HepG2 (cell line): Measurements from ENCODE around the gene IRF4. TPM values are rescaled to one million over a fixed set of nuclear protein-coding genes. Genes with fewer than 3 reads are reported as not detected.

Source experiments
- ATAC-seq: fragments of 200-7000 bp; cut with Tn5 transposase; 3 replicates; pipeline ENCODE4 v1.9.1; 2020; ENCODE audit warnings: mild to moderate bottlenecking, moderate library complexity
- BruUV-seq: library from RNA; stranded (reverse); fragments of 400-500 nt; replicated peaks from 2 replicates; lab custom pipeline; 2021; lab: Mats Ljungman, UMichigan
- CTCF ChIA-PET: fragments of 300-600 bp; formaldehyde crosslinking; extraction: SDS; loops from one replicate; lab custom pipeline; 2021; ENCODE audit warnings: low total read pairs, inconsistent platforms, low intra/inter-chr PET ratio; lab: Yijun Ruan, JAX
- POLR2A ChIA-PET: fragments of 350-600 bp; sonication (Branson Sonifier 250); formaldehyde crosslinking; loops from one replicate; lab custom pipeline; 2020; ENCODE audit warnings: antibody characterized with exemption, inconsistent platforms; lab: Yijun Ruan, JAX
- DNase-seq: peaks from one replicate; pipeline ENCODE4 v3.0.0-alpha.2; 2015; ENCODE audit warnings: low spot score
- FAIRE-seq: peaks from 3 replicates; lab custom pipeline; 2011; peaks lifted over from hg19 to GRCh38; lab: Jason Lieb, UNC
- H2AFZ ChIP-seq: one replicate; pipeline ENCODE4 v1.6.1; 2011; ENCODE audit warnings: low read length, inconsistent platforms
- H3K27ac ChIP-seq: fragments of 300-600 bp; 3 replicates; pipeline ENCODE4 v1.8.0; 2011; ENCODE audit warnings: mixed run types, mild to moderate bottlenecking, mixed read lengths, low read length, inconsistent platforms; ENCODE audit not compliant: insufficient read depth; ENCODE audit errors: extremely low read length
- H3K27me3 ChIP-seq, 2 experiments: fragments of 200-600 bp in 1 of 2; 2 replicates in 1 of 2; 3 replicates in 1 of 2; pipeline versions ENCODE4 v1.6.0 to v1.8.0; 2011; ENCODE audit warnings: low read length in 2 of 2, mild to moderate bottlenecking in 2 of 2, moderate library complexity in 2 of 2, inconsistent platforms in 1 of 2; ENCODE audit not compliant: insufficient read depth in 2 of 2, control insufficient read depth in 1 of 2
- H3K36me3 ChIP-seq, 2 experiments: fragments of 200-600 bp in 1 of 2; replicated peaks in 1 of 2; 2 replicates in 1 of 2; 3 replicates in 1 of 2; pipeline versions ENCODE4 v1.5.1 to v1.8.0; 2011; ENCODE audit warnings: low read length in 2 of 2, inconsistent platforms in 1 of 2; ENCODE audit not compliant: insufficient read depth in 2 of 2, control insufficient read depth in 1 of 2
- H3K4me1 ChIP-seq: 2 replicates; pipeline ENCODE4 v1.5.1; 2012; ENCODE audit warnings: low read length, inconsistent platforms; ENCODE audit not compliant: insufficient read depth
- H3K4me2 ChIP-seq: 2 replicates; pipeline ENCODE4 v1.6.0; 2011; ENCODE audit warnings: low read depth, low read length, inconsistent platforms
- H3K4me3 ChIP-seq, 3 experiments: fragments of 200-600 bp in 1 of 3; sonication (generic), shearing (Covaris generic) in 1 of 3; replicated peaks in 1 of 3; 2 replicates each; pipeline ENCODE4 v1.5.1; 2011 to 2016; ENCODE audit warnings: low read length in 3 of 3, inconsistent platforms in 2 of 3, low read depth in 2 of 3, mild to moderate bottlenecking in 2 of 3, control low read depth in 1 of 3, mixed read lengths in 1 of 3; ENCODE audit not compliant: insufficient read depth in 1 of 3
- H3K79me2 ChIP-seq: one replicate; pipeline ENCODE4 v1.6.1; 2011; ENCODE audit warnings: low read length, inconsistent platforms; ENCODE audit not compliant: insufficient read depth
- H3K9ac ChIP-seq: 2 replicates; pipeline ENCODE4 v1.6.0; 2011; ENCODE audit warnings: mild to moderate bottlenecking, low read depth, low read length, inconsistent platforms; ENCODE audit not compliant: insufficient read depth
- H3K9me3 ChIP-seq: 2 replicates; pipeline ENCODE4 v1.5.1; 2012; ENCODE audit warnings: mild to moderate bottlenecking, low read length
- H4K20me1 ChIP-seq: 2 replicates; pipeline ENCODE4 v1.6.0; 2011; ENCODE audit warnings: inconsistent platforms, mild to moderate bottlenecking, low read length, moderate library complexity; ENCODE audit not compliant: insufficient read depth
- ATF6 ChIP-seq: sonication (generic); formaldehyde crosslinking; conservative IDR thresholded peaks from 2 replicates; pipeline ENCODE4 v1.4.0; 2020; ENCODE audit warnings: missing genetic modification reagents
- CBX2 ChIP-seq, 2 experiments: fragments of 200-600 bp in 1 of 2; sonication (generic); formaldehyde crosslinking in 1 of 2; IDR thresholded peaks; 2 replicates each; pipeline versions ENCODE4 v1.7.0 to v1.8.1; 2018 to 2022; ENCODE audit warnings: low read depth in 2 of 2, low read length in 1 of 2, mild to moderate bottlenecking in 1 of 2, missing genetic modification reagents in 1 of 2
- CHCHD3 ChIP-seq: sonication (generic); formaldehyde crosslinking; IDR thresholded peaks from 2 replicates; pipeline ENCODE4 v1.8.0; 2022; ENCODE audit warnings: mild to moderate bottlenecking, missing genetic modification reagents, moderate library complexity
- KDM5A ChIP-seq: fragments of 200-600 bp; sonication (generic); IDR thresholded peaks from 2 replicates; pipeline ENCODE4 v1.7.0; 2018; ENCODE audit warnings: antibody characterized with exemption, mild to moderate bottlenecking, low read length, borderline replicate concordance
- TFDP1 ChIP-seq: IDR thresholded peaks from 2 replicates; pipeline ENCODE4 v1.6.1; 2016; ENCODE audit warnings: missing compliant biosample characterization, missing genetic modification reagents, borderline replicate concordance
- ZBTB40 ChIP-seq, 2 experiments: fragments of 450-650 bp in 1 of 2; sonication (generic) in 1 of 2; formaldehyde crosslinking in 1 of 2; IDR thresholded peaks; 2 replicates each; pipeline versions ENCODE4 v1.6.1 to v1.8.0; 2016 to 2022; ENCODE audit warnings: antibody characterized with exemption in 1 of 2, mild to moderate bottlenecking in 1 of 2, missing genetic modification reagents in 1 of 2
- ZNF513 ChIP-seq: sonication (generic); formaldehyde crosslinking; conservative IDR thresholded peaks from 2 replicates; pipeline ENCODE4 v1.5.0; 2020; ENCODE audit warnings: missing genetic modification reagents
- WGBS: methylation state at CpG from one replicate; pipeline ENCODE4 v1.1.6; 2017; ENCODE audit warnings: low lambda C conversion rate; 5-methylcytosine and 5-hydroxymethylcytosine counted together
- in situ Hi-C: cut with HindIII; loops from 2 replicates; pipeline ENCODE4 v1.10.0; 2017; ENCODE audit warnings: low pct_unique_long_range_greater_than_20kb; ENCODE audit not compliant: extremely low pct_ligation_motif_present
- intact Hi-C: fragments of 100-400 bp; cut with micrococcal nuclease; formaldehyde crosslinking; loops from one replicate; pipeline ENCODE4 v1.10.0; 2022; ENCODE audit not compliant: unreplicated experiment
- polyA plus RNA-seq, 8 experiments: library from polyadenylated mRNA; depleted of rRNA in 3 of 8; stranded (reverse) in 7 of 8; unstranded in 1 of 8; fragments of >200 nt; fragmentation: Illumina TruSeq in 4 of 8; extraction: Trizol in 4 of 8; gene quantifications; 2 replicates each; pipeline versions ENCODE4 v1.2.1 to v1.2.3, GENCODE V29; 2011 to 2016; ENCODE audit warnings: low read depth in 4 of 8, missing spikeins in 1 of 8, mixed read lengths in 1 of 8; ENCODE audit not compliant: insufficient read depth in 1 of 8
- total RNA-seq, 5 experiments: library from RNA; depleted of rRNA; stranded (reverse); fragments of >200 nt; fragmentation: Illumina TruSeq; extraction: Trizol; gene quantifications; 2 replicates each; pipeline ENCODE4 v1.2.3, GENCODE V29; 2016; ENCODE audit warnings: low read depth in 1 of 5

The IRF4 gene
- total and polyA plus RNA-seq, 2 of the 13 experiments (the other 11 are each of a cell fraction or from before 2014, with no cell fraction given) = 0.07 to 0.09 TPM

- peak; percentile 91 for FAIRE-seq
- Histone ChIP-seq H3K27ac (peak overlapping the region; percentile 53), H3K9me3 (peaks cover 7% of the 10 kb centered on the region; the same call in 1 of the 2 replicates), H2AFZ (no peak overlapping the region), H3K4me1 (peaks cover 21% of the 10 kb centered on the region), H3K79me2 (no peaks in the 10 kb centered on the region), H3K4me3 (no peak overlapping the region; a peak in 1 of 6 replicates), H3K9ac (peak overlapping the region; percentile 40; the same call in 1 of the 2 replicates), H3K4me2 (peak overlapping the region; percentile 58), H4K20me1 (no peaks in the 10 kb centered on the region), H3K36me3 (no peaks in the 10 kb centered on the region), H3K27me3 (peaks cover 0 to 2% of the 10 kb centered on the region in 2 experiments; a peak in 2 of 5 replicates)
- no TSS peak for BruUV-seq
- WGBS = 5% methylated on average over 6 of the region's 6 CpGs
- intact Hi-C loops = no loop called here
- peak; percentile 96 for DNase-seq
- POLR2A ChIA-PET = interaction anchor here (0.8 to 1.2 kb wide), 3 partner anchors 14 to 205 kb away, joined by 3 to 7 read pairs (median 5); no protein-coding TSS in a partner anchor
- in situ Hi-C loops = no loop called here
- CTCF ChIA-PET = no interaction called here
- peak; percentile 95 for ATAC-seq
- TF ChIP-seq KDM5A = no peak
- TF ChIP-seq CBX2 (IDR thresholded peaks at IDR 0.05; ENCODE audit: low read depth, low read length) = no peak
- no peak for TF ChIP-seq CBX2 (CRISPR knock-in tag; IDR thresholded peaks at IDR 0.05; ENCODE audit: low read depth)
- no peak for TF ChIP-seq ATF6 (CRISPR knock-in tag)
- no peak for TF ChIP-seq CHCHD3 (CRISPR knock-in tag)
- peak; percentile 46; the same call in 1 of the 2 replicates for TF ChIP-seq TFDP1 (CRISPR knock-in tag)
- no peak for TF ChIP-seq ZNF513 (CRISPR knock-in tag)
- no peak for TF ChIP-seq ZBTB40 (IDR thresholded peaks at IDR 0.05)
- no peak; the same call in 1 of the 2 replicates for TF ChIP-seq ZBTB40 (CRISPR knock-in tag; IDR thresholded peaks at IDR 0.05)
Measured at GRCh38 chr6:422433-423054, 31.0 kb downstream of the IRF4 start.
